MV-4-11 (cell line): ENCODE results near the gene SORBS1.
A peak's percentile ranks its signal among the peaks of the same experiment; 100 is the strongest.

Experiments
- DNase-seq: peaks from one replicate; lab custom pipeline; 2025; lab: John Stamatoyannopoulos, UW

SORBS1 gene

DNA sequence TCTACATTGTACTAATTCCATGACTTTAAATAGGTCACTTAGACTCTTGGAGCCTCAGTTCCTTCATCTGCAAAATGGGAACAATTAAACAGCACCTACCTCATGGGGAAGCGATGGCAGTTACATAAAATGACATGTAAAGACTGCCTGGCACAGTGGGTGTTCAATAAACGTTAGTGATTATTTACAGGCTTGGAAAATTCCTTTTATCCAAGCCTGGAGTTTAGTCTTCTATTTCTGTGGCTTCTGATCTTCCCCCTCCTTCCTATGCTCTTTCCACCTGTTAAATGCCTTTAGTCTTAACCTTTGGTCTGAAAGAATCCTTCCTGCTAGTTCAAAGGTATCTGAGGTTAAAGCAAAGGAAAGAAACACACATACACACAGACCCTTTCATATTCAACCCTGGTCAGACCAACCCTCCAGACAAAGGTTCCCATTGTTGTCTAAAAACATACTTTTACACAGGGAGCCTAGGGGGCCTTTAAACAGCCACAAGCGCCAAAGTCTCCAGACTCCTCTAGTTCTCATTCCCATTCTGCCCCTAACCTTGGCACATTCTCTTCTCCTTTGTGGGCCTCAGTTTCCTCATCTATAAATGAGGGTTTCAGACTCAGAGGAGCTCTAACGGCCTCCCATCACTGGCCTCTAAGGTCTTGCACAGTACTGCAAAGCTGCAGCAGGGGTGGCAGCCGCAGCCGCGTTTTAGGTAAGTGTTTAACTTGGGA lies 21.4 kb downstream of the SORBS1 start:
- no peak for DNase-seq

DNA sequence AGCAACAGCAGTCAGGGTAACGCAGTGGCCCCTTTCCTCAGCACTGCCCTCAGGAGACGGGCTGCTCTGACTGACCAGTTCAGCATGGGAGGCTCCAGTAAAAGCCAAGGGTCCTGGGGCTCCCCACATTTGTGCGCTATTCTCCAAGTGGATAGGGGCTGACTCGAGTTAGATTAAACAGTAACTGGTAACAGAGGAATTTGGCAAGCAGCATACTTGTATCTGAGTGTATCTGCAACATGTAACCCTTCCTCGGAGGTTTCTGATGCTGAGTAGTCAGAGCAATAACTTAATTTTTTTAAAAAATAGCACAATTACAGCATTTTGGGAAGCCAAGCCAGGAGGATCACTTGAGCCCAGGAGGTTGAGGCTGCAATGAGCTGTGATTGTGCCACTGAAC lies 22.8 kb downstream of the SORBS1 start:
- DNase-seq, result no peak

DNA sequence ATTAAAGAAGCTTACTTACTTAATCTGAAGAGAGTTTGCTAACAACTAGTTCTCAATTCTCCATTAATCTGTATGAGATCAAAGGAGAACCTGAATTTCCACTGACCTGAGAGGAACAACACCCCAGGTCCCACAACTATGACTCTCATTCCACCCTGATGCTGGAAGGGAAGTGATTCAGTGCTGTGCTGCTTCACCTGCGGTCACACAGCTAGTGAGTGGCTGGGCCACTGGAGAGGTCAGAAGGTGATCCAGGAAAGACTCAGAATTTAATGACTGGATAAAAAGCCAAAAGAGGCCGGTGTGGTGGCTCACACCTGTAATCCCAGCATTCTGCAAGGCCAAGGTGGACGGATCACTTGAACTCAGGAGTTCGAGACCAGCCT lies 23.6 kb downstream of the SORBS1 start:
- no peak for DNase-seq

DNA sequence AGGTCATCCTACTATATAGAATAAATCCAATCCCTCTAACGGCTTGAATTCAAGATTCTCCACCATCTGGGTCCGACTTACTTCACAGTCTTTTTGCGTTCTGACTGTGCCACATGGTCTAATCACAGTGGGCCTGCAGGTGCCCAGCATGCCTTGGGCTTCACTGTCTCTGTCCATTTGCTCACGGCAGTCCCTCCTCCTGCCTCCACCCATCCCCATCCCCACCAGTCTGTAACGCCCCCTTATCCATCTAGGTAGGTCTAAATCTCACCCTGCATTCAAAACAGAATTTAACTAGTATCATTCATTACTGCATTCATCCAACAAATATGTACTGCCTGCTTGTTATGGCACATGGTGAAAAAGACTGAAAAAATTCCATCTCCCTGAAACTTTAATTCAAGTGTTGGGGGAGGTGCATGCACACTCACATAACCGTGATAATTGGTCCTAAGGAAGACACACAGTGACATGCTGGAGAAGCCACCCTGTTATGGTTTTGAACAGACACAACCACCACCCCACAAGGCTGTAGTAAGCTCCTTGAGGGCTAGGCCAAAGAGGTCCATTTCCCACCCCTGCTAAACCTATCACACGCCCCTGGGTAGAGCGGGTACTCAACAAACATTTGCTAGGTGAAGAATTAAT lies 24.2 kb downstream of the SORBS1 start:
- DNase-seq, result no peak

DNA sequence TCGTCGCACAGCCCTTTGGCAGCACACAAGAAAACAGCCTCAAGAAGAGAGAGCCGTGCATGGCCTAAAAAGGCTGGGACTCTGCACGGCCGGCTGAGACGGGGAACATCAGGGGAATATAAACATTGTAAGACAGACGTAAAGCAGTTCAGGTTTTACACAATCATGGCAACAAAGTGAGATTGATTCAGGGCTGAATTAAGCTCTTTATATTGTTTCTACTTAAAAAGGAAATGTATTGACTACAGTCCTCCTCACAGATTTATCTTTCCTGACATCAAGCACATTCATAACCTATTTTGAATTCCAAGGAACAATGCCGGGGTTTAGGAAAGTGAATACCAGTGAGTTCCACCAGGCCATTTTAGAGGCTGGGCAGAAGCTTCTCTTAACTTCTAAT lies 25.2 kb downstream of the SORBS1 start:
- DNase-seq, result no peak

DNA sequence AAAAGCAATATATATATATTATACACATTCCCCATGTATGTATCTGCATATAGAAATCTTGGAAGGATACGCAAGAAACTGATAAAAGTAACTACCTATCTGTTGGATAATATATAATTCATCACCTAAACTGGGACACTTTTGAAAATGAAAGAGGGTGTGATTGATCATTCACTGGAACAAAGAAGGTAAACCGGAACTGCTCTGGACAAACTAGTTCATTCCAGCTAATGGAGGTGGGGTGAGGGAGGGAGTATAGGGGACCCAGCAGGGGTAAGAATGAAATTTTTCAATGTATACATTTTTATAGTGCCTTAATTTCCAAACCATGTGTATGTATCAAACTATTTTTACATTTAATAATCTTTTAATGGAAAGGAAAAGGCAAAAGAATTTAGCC lies 25.6 kb downstream of the SORBS1 start:
- DNase-seq, result no peak

DNA sequence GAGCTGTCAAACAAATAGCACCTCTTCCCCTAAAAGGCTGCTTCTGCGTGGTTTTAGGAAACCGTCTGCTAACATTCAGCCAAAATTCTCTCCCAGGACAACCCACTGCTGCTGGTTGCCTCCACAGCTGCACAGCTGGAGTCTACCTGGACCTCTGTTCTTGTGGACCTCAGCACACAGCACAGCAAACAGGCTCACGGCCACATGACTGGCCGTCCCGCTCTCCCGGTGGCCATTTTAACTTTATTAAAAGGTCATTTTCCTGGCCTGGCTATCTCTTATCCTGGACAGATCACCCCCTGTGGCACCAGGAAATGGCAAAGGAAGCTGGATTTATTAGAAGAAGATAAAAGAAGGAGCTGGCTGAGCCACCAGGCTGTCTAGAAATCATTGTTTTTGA lies 27.6 kb downstream of the SORBS1 start:
- DNase-seq, result no peak

DNA sequence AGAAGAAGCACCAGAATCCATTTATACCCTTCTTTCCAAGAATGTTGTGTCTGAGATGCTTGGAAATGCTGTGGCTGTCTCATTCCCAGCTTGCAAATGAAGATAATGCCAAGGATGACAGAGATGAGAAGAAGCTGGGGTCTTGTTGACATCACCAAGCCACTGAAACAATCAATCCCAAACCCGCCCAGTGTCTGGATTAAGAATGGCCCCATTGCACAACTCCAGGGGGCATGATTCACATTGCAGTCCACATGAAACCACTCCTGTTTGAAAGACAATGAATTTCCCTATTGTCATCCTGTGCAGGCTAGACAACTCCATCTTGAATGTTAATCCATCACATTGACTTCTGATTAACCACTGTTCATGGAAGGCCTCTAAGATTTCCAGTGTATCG lies 28.6 kb downstream of the SORBS1 start:
- peak; percentile 57 for DNase-seq

DNA sequence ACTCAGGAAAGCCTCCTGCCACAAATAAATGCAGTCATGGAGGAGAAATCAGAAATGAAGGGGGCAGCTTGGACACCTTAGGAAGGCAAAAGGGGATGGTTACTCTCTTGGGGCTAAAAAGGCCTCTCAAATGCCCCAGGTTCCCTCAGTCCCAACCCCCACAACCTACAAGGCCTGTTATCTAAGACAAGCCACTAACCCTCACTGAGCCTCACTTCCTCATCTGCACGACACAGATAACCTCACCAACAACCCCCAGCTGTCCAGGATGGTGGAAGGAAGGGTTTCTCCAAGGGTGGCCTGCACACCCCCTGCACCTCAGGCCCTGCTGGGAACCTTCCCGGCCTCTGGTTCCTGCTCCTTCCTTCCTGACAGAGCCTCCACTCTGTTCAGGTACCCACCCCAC lies 29.2 kb downstream of the SORBS1 start:
- DNase-seq, result peak; percentile 81

DNA sequence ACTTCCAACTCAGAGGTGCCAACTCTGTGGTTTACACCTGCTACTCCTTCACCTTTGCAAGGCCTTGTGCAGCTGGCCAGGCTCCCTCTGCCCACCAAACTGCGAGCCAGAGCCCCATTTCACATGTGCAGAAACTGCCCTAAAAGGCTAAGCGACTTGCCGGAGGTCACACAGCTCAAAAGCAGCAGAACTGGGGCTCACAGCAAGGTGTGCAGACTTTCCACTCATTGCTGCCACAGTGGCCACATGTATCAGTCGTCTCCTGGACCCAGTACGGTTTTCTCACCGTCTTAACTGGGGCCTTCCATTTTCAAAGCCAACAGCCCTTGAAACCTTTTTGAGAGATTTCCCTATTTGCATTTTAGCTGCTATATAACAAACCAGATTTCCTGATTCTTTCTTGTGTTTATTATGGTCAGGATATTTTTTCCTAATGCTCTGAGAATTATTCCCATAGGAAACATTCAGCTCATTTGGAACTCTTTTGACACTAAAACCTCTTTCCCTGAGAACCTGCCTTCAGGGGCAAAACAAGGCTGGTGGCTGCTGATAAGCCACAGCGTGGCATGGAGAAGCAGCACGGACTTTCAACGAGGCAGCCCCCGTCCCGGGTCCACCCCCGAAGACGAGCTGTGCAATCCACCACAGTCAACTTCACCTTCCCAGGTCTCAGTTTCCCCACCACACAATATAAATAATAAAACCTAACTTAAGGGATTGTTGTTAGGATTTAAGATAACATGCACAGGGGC lies 29.9 kb downstream of the SORBS1 start:
- no peak for DNase-seq

DNA sequence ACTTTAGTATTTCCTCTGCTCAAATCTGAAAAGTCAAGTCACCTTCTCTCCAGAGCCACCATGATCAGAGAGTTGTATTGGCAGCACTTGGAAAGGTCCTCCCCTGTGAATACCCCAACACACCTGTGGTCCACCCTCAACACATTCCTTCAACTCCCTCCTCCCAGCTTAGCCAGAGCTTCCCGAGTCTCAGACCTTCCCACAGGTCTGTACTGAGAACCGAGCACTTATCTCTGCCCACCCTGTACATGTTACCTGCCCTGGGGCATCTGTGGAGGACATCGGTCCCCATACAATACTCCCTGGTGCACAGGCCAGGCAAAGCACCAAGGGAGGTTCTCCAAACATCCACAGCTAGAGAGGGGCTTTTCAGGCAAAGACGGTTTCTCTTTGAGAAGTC lies 30.6 kb downstream of the SORBS1 start:
- no peak for DNase-seq

DNA sequence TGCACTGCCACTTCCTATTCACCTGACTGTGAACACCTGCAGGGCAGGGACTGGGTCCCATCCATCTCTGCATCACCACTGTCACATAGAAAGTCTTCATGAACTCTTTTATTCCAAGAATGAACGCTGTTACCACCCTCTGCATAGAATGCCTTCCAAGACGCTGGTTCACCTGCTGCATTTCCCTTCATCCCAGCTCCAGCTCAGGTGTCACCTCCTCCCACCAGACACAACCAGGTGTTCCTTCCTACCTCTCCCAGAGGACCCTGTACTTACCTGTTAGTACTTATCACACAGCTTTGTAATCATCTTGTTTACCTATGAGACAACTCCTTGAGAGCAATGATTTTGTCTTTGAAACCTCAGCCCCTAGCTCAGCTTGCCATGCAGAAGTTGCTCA lies 31.1 kb downstream of the SORBS1 start:
- no peak for DNase-seq

DNA sequence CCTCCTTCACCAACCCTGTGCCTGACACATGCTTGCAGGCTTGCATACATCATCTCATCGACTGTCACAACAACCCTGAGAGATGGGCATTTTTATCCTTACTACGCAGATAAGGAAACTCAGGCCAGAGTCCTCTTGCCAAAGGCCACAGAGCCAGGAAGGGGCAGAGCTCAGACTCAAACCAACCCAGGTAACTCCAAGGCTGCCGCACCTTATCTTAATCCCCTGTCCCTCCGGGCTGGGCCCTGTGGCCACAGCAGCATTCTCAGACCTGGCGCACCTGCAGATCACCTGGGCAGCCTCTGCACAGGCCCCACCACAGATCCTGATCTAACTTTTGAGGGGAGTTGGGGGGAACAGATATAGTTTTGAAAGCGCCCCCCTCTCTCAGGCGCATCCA lies 35.1 kb downstream of the SORBS1 start:
- no peak for DNase-seq

DNA sequence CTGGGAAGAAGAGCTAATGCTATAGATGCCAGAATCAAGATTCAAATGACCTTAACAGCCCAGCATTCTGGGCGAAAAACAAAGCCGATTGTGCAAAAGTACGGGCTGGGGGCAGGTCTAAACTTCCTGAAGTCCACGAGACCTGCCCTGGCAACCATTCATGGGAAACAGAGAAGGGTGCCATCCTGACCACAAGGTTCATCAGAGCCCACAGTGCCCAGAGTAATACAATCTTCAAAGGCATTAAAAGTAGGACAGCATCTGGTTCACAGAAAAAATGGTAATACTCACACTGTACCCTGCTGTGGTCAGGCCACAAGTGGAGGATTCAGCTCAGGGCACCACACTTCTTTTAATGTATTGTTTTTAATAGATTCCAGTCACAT lies 36.1 kb downstream of the SORBS1 start:
- DNase-seq, result no peak

DNA sequence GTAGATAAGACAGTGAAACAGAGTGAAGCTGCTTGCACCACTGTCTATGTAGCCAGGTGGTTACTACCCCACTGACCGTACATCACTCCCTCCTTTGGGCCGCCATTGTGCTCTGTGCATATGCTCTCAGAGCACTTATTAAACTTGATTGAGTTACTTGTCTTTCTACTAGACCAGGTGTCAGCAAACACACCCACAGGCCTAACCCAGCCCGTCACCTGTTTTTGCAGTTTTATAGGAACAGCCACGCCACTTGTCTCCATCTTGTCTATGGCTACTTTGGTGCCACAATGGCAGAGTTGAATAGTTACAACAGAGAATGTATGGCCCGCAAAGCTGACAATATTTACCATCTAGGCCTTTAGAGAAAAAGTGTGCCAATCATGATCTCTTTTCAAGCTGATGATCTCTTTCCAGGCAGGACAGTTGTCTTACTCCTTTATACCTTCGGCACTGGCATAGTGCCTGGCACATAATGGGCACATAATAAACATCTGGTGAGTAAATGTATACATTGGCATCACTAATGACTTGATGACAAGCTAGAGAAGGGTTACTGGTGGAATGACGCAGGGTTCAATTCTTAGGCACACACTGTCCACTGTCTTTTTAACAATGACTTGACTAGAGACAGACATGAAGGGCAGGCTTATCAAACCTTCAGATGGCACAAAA lies 36.7 kb downstream of the SORBS1 start:
- no peak for DNase-seq

DNA sequence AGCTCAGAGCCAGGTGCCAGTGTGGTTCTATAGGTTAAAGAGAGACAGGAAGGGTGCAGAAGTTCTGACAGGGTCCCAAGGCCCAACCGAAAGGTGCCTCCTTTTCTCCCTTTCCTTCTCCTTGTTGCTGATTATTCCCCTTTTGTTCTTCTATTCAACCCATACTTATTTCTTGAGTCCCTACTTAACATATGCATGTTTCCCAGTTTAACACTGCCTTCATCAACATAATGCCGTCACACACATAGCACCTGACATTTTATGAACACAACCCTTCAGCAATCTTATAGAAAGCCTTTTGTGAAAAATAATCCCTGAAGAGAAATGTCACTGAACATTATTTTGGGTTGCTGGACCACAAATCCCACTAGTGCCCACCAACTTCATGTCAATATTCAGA lies 39.1 kb downstream of the SORBS1 start:
- no peak for DNase-seq

DNA sequence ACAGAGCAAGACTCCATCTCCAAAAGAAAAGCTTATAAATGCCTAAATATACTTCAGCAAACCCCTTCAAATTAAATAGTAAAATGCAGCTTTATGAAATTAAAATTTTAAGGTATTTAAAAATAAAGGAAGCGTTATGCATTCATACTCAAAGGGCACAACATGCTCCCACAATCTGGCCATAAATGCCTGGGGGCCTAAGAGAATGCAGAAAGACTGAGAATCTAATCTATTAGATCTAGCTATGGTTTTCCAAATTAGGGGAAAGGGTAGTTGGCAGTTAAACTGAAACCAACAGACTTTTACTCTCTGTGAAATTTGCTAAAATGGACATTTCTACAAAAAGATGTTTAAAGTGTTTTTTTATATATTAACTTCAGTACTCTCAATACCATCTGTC lies 40.6 kb downstream of the SORBS1 start:
- DNase-seq, result no peak

DNA sequence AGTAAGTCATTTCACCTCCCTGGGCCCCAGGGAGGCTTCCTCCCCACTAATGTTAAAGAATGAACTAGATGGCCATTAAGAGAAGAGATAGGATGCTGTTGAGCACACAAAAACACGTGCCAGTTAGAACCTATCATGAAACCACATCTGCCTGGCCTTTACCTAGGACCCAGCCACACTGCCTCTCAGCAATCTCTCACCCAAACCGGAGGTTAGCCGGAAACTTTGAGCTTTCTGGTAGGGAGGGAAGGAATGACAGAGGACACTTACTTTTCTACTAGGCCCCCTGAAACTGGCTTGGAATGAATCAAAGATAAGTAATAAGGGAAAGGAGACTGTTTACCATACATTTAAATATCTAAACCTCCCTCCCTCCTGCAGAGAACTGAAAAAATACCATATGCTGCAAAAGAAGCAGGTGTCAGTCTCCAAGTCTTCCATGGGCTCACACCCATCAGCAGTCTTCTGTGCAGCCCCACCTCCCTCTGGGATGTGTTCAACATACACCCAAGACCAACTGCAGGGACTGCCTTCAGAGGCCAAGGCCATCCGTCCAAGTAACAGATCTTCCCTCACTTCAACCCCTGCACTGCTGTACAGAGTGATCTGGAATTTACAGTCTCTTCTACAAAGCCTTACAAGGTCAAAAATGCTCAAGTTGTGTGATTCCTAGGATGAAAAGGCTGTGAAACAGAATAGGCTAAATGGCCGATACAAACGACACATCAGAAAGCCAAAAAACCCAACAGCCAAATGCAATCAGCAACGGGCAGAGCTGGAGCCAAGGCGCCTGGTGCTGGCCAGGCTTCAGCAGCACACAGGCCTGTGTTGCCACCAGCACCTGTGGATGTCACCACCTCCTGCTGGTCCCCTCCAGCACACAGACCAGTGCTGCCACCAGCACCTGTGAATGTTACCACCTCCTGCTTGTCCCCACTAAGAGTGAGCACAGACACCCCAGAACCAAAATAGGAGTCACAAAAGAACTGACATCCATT lies 42.4 kb downstream of the SORBS1 start:
- no peak for DNase-seq

DNA sequence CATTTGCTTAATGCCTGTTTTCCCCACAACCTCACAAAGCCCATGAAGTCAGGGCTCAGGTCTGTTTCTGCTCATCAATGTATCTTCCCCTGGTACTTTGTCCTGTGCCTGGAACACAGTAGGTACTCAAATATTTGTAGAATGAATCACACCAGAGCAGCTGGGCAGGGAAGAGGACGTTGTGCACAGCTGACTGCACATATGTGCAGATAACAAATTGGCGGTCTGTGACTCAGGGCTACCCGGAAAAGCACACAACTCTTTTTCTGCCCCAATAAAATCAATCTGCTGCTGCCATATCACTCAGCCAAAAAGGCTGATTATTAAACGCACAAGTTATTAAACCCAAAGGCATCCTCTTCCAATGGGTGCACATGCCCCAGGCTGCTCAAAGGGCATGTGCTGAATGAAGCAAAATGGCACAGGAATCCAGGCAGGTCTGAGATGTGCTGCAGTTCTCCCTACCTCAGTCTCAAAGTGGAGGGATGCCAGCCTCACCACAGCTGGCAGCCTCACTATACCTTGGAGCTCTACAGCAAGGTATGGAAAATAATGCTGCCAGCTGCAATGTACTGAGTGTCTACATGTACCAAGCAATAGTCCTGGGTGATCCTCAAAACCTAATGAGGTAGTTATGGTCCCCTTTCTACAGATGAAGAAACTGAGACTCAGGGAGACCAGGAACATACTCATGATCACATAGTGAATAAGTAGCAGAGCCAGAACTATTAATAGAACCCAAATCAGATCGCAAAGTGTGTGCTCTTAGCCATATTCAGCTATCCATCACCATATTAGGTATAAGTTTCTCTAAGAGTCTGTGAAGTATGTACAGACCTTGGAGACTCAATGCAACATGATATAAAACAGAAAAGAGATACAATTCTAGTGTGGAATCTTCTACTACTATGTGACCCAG lies 43.4 kb downstream of the SORBS1 start:
- DNase-seq, result no peak

DNA sequence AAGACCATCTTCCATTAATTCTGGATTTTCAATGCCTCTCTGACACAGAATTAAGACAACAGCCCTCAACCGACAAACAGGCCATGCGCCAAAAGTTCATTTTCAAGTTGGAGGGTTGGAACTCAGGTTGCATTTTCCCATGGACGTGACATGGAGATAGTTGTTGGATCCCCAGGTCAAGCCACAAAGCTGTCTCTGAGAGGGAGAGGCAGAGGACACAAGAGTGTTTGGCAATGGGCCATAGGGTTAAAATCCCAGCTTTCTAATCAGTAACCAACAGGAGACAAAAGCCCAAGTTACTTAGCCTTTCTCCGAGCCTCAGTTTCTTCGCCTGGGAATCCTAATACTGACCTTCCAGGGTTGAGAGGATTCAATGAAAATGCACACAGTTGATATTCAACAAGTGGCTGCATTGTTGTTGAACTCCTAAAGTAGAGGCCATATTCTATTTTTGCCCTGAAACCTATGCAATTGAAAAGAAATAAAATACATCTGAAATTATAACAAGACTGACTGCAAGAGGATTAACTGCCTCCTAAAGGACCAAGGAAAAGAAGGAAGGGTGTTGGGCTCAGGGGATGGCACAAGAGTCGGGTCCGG lies 44.3 kb downstream of the SORBS1 start:
- DNase-seq, result no peak
